ENCODE results near the gene SLC25A12.
"Not testable (repeated sequence)": the region's sequence is repeated elsewhere in the genome, so short reads cannot be mapped to it uniquely, and the experiment has no call there.

The SLC25A12 gene

DNA sequence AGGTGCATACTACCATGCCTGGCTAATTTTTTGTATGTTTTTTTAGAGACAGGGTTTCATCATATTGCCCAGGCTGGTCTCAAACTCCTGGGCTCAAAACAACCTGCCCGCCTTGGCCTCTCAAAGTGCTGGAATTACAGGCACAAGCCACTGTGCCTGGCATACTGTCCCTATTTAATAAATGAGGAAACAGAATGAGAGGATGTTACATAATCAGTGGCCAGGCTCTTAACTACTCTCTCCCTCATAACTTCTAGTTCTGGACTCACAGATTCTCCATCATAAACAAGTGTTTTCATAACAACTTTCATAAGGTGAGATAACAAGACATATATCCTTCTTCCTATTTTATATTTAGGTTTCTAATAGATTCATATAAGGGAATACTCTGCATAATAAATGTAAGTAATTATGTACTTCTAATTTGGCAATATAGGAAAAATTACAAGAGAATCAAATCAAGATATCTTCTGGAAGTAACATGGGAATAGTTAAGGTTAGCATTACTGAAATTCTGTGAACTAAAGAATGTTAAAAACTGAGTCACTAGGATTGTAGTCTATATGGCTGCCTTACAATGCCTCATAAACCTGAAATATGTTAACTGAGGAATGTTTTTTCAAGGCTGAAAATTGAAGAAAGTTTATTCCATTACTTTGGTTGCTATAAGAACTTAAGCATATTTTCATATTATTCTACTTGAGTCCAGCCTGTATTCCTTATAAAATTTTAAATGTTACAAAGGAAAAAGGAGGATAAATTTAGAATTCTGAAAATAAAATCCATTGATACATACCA lies 71.3 kb downstream of the SLC25A12 start:
- DNase-seq, result no peak

- no peak for DNase-seq
These were observed 74.6 kb downstream of the SLC25A12 start for GRCh38 chr2:171819453-171819852.

DNA sequence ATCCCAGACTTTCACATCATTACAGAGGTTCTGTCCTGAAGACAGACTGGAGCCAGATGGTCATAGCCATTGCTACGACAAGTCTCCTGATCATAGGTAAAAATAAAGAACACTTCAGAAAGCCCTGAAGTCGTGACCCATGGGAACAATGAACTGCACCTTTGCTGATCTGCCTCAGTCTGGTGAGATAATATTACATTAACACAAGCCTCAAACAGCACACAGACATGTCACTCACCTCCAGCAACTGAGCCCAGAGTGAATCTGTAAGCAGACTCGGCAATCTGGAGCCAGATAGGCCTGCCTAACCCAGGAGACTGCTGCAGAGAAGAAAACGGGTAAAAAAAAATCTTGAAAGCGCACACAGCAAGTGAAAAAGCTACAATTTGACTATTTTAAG lies 79.2 kb downstream of the SLC25A12 start:
- peak in 1 of 3 experiments; percentile 41 for DNase-seq

DNA sequence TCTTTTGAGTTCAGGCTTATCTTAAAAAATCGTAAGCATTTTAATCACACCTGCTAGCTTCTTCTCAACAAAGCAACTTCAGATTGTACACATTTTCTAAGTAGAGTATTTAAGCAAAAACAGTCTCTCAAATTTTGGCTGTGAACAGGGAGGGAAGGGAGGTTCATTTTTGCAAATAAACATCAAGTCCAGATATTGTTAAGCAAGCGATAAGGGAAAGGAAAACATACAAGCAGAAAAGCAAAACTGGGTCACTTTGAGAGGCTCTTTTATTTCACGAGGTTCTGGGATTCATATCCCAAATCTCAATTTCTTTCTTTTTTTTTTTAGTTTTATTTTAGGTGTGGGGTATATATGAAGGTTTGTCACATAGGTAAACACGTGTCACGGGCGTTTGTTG lies 79.9 kb downstream of the SLC25A12 start:
- DNase-seq, result peak in 1 of 3 experiments; percentile 17

DNA sequence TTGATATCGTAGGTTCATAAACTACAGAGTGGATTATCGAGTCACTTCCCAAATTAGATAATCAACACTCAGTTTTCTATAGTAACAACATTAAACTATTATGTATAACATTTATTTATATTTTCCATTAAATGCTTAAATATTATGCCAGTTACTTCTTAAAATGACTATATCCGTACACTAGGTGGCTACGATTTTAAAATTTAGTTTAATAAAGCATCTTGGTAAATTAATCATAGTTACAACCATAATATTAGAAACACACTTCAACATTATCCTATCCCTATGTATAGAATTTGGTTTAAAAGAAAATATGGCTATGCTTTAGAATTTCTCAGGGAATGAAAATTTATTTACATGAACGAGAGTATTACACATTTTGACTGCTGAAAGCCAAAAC lies 80.3 kb downstream of the SLC25A12 start:
- peak in 1 of 3 experiments; percentile 2 for DNase-seq

DNA sequence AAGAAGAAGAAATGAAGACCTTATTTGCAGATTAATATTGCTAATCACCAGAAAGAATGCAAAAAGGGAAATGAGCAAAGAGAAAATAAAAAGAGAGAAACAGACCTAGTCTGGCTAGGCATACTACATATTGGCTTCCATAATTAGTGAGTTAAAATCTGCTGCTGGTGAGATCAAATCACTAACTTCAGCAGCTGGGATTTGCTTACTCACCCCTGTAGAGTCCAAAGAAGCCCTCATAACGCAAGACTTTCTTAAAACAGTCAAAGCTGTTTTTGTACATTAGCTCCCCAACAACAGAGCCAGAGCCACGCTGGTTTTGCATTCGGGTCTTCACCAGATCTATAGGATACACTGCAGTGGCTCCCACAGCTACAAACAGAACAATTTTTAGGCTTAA lies 80.9 kb downstream of the SLC25A12 start:
- peak in 1 of 3 experiments; percentile 2 for DNase-seq

DNA sequence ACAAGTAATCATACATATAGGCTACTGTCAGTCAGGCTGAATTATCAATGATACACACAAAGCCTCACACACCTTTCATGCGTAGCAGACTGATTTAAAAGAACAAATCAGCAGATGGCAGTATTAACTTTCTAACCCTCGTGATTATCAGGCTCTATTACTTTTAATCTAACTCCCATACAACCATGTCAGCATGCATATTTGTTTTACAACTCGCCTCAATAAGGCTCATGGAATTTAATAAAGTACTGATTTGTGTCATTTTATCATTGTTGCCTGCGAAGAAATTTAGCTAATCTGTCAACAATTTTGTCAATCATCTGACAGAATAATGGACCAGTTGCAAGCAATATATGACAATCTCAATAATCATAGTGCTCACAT lies 82.8 kb downstream of the SLC25A12 start:
- DNase-seq, result peak in 2 of 3 experiments; percentile 5 to 54

DNA sequence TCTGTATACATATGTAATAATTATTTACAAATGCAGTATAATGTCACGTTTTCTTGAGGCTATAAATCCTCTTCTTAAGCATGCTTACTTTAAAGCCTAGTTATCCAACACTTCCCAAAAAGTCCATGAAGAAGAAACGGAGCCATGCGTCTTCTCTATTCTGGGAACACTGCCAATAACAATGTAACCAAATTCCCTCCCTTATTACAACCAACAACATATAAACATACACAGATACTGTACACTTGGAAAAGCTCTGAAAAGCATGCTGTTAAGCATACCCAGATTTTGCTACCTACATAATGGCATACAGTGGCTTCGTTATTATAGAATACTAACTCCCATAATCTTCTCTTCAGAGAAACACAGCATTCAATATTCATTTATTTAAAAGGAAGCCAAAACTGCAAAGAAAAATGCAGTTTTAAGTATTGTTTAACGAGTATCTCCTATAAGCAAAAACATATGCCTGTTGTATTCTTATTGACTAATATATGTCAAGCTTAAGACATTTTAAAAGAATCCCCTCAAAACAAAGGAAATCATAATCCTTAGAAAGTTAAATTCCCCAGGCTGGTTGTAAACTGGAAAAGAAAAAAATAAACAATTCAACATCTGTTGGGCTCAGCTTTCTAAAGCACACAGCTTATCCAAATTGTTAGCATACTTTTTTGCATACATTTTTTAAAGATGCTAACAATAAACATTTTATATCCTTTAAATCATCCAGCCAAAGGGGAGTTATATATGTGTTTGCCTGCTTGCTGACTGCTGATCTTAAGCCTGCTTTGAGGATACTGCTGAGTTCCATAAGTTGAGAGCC lies 83.4 kb downstream of the SLC25A12 start:
- DNase-seq, result peak in 1 of 3 experiments; percentile 1

GRCh38 chr2:171808885-171809284 lies 85.2 kb downstream of the SLC25A12 start:
- not testable (repeated sequence) for DNase-seq

DNA sequence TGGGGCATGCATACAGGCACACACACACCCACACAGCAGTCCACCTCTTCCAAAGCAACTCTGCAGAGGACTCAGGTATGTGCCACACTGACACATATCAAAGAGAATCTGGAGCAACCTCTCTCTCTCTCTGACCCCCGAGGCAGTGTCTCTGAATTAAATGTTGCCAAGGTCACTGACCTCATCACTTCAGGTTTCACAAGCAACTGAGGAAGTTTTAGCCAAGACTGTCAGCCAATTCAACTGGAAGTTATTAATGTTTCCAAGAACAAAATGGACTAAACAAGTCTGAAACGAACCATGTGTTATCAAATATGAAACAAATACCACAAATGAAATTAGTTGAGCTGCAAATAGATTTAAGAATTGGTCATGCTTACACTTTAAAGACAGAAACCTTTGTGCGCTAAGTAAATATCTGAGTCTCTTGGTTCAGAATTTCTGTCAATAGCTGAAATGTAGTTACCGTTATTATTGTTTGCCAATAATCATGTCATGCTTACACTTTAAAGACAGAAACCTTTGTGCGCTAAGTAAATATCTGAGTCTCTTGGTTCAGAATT lies 86.1 kb downstream of the SLC25A12 start:
- no peak for DNase-seq

DNA sequence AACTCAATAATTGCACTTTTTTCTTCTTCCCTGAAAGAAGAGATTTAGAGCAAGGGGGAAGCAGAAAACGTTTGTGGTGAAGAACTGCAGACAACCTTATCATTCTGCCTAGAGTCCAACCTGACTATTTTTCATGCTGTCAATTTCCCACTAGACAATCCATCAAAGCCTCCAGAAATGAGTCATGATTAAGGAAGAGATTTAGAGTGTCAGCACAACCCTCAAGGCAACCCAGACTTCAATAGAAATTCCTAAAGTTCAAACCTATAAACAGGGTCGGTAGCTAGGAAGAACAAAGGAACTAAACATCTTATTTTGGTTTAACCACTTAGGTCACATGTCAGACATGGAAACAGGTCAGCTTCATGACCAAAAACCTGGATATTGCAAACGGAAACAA lies 86.9 kb downstream of the SLC25A12 start:
- DNase-seq, result no peak

DNA sequence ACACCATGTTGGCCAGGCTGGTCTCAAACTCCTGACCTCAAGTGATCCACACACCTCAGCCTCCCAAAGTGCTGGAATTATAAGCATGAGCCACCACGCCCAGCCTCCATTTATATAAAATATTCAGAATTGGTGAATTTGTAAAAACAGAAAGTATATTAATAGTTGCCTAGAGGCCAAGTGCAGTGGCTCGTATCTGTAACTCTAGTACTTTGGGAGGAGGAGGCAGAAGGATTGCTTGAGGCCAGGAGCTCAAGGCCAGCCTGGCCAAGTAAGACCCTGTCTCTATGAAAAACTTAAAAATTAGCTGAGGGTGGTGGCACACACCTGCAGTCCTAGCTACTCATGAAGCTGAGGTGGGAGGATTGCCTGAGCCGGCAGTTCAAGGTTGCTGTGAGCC lies 89.6 kb downstream of the SLC25A12 start:
- no peak for DNase-seq

GRCh38 chr2:171803757-171804156 lies 90.3 kb downstream of the SLC25A12 start:
- DNase-seq, result no peak

- DNase-seq, result no peak
These were observed 93.4 kb downstream of the SLC25A12 start for GRCh38 chr2:171800639-171801038.

DNA sequence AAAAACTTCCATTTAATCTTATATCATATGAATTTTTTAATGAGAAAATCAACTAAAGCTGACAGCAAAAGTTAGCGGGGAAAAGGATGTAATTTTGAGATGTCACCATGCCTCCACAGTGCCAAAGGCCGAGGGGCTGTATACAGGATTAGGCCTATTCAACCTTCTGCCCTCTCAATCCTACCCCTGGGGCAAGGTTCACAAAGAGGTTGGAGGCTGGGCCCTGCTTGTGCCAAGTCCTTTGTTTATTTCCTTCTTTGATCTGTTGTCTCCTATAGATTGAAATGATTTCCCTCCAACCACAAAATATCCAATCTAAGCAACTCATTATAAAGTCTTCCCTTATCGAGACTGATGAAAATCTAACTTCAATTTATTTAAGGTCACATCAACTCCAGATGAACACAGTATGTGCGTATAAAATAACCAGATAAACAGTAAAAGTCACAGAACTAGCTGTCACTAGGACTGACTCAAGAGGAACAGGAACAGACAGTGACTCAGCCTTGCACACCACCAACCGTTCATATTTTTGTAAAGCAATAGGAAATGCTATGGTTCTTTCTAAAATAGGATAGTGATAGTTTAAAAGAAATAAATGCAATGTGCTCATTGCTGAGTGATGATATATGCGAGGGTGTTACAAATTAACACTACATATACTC lies 95.8 kb downstream of the SLC25A12 start:
- no peak for DNase-seq

DNA sequence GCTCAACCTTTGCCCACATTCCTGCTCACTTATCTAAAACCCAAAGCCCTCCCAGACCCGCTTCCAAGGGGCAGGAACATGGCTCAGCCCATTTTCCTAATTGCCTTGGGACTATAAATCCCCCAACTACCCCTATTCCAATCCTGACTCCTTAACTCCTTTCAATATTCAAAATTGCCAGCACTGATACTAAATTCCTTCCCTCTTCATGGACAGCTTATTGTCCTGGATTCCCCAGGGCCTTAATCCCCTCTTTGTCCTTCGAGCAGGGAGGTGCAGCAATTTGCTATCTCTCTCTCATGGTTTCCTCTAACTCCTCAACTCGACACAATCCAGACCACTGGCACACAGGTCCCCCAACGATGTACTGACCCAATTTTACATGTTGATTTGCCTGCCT lies 99.1 kb downstream of the SLC25A12 start:
- no peak for DNase-seq

DNA sequence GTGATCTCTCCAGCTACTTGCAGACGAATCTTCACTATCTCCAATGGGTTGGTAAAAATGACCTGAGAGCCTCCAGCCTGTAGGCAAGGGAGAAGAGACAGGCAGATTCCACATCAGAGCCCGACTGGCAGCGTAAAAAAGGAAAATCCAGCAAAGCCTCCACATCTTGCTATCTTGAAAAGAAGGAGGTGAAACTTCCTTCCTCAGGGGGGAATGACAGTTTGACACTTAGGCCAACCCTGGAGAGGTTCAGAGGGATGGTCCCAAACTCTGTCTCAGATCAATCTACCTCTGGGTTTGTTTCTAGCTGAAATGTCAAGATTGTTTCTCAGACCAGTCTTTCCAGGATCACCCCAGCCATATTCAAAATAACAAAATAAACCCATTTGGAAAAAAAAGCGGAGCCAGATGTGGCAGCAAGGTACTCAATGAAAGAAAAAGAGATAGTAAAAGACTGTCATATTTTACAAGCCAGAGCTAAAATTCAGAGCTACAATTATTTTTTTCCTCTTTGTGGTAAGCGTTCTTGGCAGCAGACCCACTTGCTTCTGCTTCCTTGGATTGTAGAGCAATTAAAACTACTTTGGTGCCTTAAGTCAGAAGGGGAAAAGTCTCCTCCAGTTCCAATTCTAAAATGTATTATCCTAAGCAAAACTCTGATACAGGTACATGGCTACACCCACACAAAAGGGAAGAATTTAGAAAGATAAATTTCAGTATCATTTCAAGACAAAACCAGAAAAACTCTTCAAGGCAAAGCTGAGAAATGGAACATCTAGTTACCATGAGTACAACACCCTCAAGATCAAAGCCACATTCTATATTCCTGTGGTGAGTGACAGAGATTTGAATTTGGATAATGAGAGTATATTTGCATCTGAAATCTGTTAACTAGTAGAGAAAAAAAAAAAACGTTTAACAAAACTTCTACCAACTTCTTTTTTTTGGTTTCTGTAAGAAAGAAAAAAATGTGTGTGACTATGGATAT lies 100.1 kb downstream of the SLC25A12 start:
- DNase-seq, result no peak

- no peak for DNase-seq
These were observed 101.0 kb downstream of the SLC25A12 start for GRCh38 chr2:171792886-171793580.

GRCh38 chr2:171792157-171792556 lies 101.9 kb downstream of the SLC25A12 start:
- no peak for DNase-seq

DNA sequence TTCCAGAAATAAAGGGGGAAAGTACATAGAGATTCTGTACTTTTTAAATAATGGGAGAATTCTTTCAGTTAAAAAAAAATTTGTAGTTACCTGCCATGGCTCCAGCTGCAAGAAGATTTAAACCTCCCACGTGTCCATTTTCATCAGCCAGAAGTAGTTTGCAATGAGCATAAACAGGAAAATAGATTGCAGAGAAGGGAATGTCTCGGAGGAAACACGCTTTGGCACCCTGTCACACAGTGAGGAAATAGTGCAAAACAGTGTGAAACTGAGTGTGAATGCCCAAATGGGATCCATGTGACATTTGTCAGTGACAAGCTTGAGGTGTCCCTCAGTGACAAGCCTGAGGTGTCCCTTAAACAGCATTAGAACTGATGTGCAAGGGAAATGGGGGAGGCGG lies 102.7 kb downstream of the SLC25A12 start:
- no peak for DNase-seq

- no peak for DNase-seq
These were observed 104.1 kb downstream of the SLC25A12 start for GRCh38 chr2:171789956-171790355.

Data from NCI-H1417 (cell line).